ENCODE measurements around the gene TERF2IP.

DNA sequence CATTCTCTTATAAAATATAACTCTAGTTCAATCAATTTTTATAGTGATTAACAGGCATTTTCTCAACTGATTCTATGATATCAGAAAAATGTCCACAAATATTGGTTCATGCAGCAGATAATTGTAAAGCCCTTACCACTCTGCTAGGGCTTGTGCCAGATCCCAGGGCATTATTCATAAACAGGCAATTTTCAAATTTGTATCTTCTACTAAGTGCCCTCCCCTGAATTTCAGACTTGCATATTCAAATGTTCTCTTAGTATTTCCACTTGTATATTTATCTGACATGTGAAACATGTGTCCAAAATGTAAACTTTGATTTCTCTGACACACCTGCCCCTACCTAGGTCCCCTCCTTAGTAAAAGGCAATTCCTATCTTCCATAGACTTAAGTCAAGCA is 19.9 kb downstream of the TERF2IP start:
- TF ChIP-seq, protein P1, sequence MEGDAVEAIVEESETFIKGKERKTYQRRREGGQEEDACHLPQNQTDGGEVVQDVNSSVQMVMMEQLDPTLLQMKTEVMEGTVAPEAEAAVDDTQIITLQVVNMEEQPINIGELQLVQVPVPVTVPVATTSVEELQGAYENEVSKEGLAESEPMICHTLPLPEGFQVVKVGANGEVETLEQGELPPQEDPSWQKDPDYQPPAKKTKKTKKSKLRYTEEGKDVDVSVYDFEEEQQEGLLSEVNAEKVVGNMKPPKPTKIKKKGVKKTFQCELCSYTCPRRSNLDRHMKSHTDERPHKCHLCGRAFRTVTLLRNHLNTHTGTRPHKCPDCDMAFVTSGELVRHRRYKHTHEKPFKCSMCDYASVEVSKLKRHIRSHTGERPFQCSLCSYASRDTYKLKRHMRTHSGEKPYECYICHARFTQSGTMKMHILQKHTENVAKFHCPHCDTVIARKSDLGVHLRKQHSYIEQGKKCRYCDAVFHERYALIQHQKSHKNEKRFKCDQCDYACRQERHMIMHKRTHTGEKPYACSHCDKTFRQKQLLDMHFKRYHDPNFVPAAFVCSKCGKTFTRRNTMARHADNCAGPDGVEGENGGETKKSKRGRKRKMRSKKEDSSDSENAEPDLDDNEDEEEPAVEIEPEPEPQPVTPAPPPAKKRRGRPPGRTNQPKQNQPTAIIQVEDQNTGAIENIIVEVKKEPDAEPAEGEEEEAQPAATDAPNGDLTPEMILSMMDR (tag by site-specific recombination; IDR thresholded peaks at IDR 0.05) = no peak
- TF ChIP-seq, protein P2, sequence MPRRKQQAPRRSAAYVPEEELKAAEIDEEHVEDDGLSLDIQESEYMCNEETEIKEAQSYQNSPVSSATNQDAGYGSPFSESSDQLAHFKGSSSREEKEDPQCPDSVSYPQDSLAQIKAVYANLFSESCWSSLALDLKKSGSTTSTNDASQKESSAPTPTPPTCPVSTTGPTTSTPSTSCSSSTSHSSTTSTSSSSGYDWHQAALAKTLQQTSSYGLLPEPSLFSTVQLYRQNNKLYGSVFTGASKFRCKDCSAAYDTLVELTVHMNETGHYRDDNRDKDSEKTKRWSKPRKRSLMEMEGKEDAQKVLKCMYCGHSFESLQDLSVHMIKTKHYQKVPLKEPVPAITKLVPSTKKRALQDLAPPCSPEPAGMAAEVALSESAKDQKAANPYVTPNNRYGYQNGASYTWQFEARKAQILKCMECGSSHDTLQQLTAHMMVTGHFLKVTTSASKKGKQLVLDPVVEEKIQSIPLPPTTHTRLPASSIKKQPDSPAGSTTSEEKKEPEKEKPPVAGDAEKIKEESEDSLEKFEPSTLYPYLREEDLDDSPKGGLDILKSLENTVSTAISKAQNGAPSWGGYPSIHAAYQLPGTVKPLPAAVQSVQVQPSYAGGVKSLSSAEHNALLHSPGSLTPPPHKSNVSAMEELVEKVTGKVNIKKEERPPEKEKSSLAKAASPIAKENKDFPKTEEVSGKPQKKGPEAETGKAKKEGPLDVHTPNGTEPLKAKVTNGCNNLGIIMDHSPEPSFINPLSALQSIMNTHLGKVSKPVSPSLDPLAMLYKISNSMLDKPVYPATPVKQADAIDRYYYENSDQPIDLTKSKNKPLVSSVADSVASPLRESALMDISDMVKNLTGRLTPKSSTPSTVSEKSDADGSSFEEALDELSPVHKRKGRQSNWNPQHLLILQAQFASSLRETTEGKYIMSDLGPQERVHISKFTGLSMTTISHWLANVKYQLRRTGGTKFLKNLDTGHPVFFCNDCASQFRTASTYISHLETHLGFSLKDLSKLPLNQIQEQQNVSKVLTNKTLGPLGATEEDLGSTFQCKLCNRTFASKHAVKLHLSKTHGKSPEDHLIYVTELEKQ (tag by site-specific recombination; IDR thresholded peaks at IDR 0.05; ENCODE audit: borderline replicate concordance) = no peak
- no peak for TF ChIP-seq ZNF274 (IDR thresholded peaks at IDR 0.05; ENCODE audit: low read length)
- TF ChIP-seq ZNF274 (tag by site-specific recombination; IDR thresholded peaks at IDR 0.05; ENCODE audit: borderline replicate concordance) = no peak
- no peak for TF ChIP-seq ZNF140 (tag by site-specific recombination; IDR thresholded peaks at IDR 0.05)
- TF ChIP-seq ZBTB7A (tag by site-specific recombination; IDR thresholded peaks at IDR 0.05; ENCODE audit: low read depth) = no peak
- no peak for TF ChIP-seq PRDM4 (tag by site-specific recombination; IDR thresholded peaks at IDR 0.05)
- no peak for TF ChIP-seq ZNF571 (tag by site-specific recombination; IDR thresholded peaks at IDR 0.05)
- no peak for TF ChIP-seq ZNF610 (tag by site-specific recombination; IDR thresholded peaks at IDR 0.05; ENCODE audit: borderline replicate concordance)

All from HEK293 (cell line).